Sigmoid colon (tissue), 7 donors: Measurements from ENCODE around the gene ZBTB39. TPM values are rescaled to one million over a fixed set of nuclear protein-coding genes. Genes with fewer than 3 reads are reported as not detected.

Experiments
- DNase-seq: peaks from one replicate; pipeline ENCODE4 v3.0.0-alpha.2; 2019
- H3K27ac ChIP-seq, 4 donors: fragments of 200-600 bp; sonication (generic); one replicate each; pipeline ENCODE4 v1.5.1; 2016 to 2019; ENCODE audit warnings: mild to moderate bottlenecking in 1 of 4
- H3K27me3 ChIP-seq, 3 donors: fragments of 200-600 bp; sonication (generic); one replicate each; pipeline ENCODE4 v1.5.1; 2019; ENCODE audit warnings: mild to moderate bottlenecking in 1 of 3
- H3K36me3 ChIP-seq, 4 donors: fragments of 200-600 bp; sonication (generic); one replicate each; pipeline ENCODE4 v1.5.1; 2016 to 2019
- H3K4me1 ChIP-seq, 4 donors: fragments of 200-600 bp; sonication (generic); one replicate each; pipeline ENCODE4 v1.5.1; 2017 to 2019
- H3K4me3 ChIP-seq, 4 donors: fragments of 200-600 bp; sonication (generic); one replicate each; pipeline ENCODE4 v1.5.1; 2017 to 2019; ENCODE audit warnings: mild to moderate bottlenecking in 2 of 4, moderate library complexity in 1 of 4
- H3K9me3 ChIP-seq, 4 donors: fragments of 200-600 bp in 3 of 4; sonication (generic) in 3 of 4; one replicate each; pipeline versions ENCODE4 v1.5.1 to v1.6.1; 2013 to 2019
- EP300 ChIP-seq, 4 donors: sonication (generic); formaldehyde crosslinking; IDR thresholded peaks; one replicate each; pipeline ENCODE4 v1.6.1; 2017; ENCODE audit warnings: antibody characterized with exemption in 4 of 4
- POLR2A ChIP-seq, 2 donors: fragments of 450-650 bp; IDR thresholded peaks; one replicate each; pipeline ENCODE4 v1.6.1; 2016; ENCODE audit warnings: antibody characterized with exemption in 2 of 2, mild to moderate bottlenecking in 2 of 2, moderate library complexity in 2 of 2
- POLR2AphosphoS5 ChIP-seq, 4 donors: sonication (generic); formaldehyde crosslinking; IDR thresholded peaks; one replicate each; pipeline ENCODE4 v1.6.1; 2017; ENCODE audit warnings: antibody characterized with exemption in 4 of 4
- WGBS, 2 donors: extraction: QIAGEN DNeasy Blood & Tissue Kit; methylation state at CpG; one replicate each; pipeline ENCODE4 v1.1.7; 2013; 5-methylcytosine and 5-hydroxymethylcytosine counted together
- intact Hi-C: fragments of 100-400 bp; cut with DNase I; formaldehyde crosslinking; loops from one replicate; pipeline ENCODE4 v1.15.1; 2023
- polyA plus RNA-seq, 3 donors: library from polyadenylated mRNA; stranded (reverse); fragments of 200-250 nt; gene quantifications; one replicate each; pipeline ENCODE4 v1.2.3, GENCODE V29; 2013
- total RNA-seq, 4 donors: library from RNA; depleted of rRNA; stranded (reverse); fragments of >200 nt; gene quantifications; one replicate each; pipeline ENCODE4 v1.1.0, GENCODE V29; 2016
- TF ChIP-seq, protein P1 (sequence below), 4 experiments: fragments of 450-650 bp in 3 of 4; fragments of 200-600 bp in 1 of 4; IDR thresholded peaks; one replicate each; pipeline ENCODE4 v1.5.1; 2016 to 2019; ENCODE audit warnings: antibody characterized with exemption in 4 of 4, mild to moderate bottlenecking in 3 of 4, moderate library complexity in 2 of 4
- donor health status: healthy with polysubstance abuse.
- donor health status: Bipolar disorder and iron deficiency.
- donor health status: healthy.

Gene ZBTB39
- total and polyA plus RNA-seq, 7 donors: 0.69 to 6.4 (median 5.0) TPM

DNA sequence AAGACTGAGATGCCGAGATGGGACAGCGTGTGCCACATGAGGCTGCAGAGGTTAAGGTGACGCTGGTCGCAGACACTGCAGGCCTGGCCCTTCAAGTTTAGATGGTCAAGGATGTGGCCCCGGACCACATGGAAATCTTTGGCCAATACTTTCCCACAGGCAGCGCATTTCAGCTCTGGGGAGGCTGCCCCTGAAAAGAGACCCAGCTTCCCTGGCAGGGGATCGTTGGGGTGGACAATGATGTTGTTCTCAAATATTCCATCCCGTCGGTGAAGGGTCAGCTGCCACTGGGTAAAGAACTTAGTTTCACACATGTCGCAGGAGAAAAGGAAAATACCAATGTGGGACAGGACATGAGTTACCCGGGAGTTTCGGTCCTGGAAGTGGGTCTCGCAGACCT, 3.0 kb downstream of the ZBTB39 start:
- H3K36me3 ChIP-seq: peaks cover 20 to 63% (median 26%) of the 10 kb centered on the region in 4 donors

DNA sequence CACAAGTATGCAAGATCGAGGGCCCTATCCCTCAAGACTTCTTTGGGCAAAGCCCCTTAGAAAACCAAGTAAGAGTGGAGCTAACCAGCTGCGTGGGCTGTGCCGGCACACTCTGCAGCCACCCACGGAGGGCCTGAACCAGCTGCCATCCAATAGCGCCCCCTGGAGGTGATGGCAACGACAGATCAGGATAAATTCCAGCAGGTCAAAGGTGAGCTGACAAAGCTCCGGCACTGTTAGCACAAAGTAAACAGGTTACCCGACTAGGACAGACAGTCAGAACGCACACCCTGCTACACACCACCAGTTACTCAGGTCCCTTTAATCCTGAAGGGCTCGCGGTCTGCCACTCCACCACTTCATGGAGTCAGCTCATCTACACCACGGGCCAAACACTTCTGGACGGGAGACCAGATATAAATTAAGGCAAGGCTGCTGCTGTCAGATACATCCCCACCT, 4.9 kb downstream of the ZBTB39 start:
- no peak overlapping the region for H3K4me3 ChIP-seq
- no peak overlapping the region for H3K27ac ChIP-seq
- peaks cover 20 to 64% (median 26%) of the 10 kb centered on the region in 4 donors for H3K36me3 ChIP-seq
- DNase-seq: peak; percentile 77
- 16 to 40% methylated on average over 13 of the region's 13 CpGs for WGBS, 2 donors
- no peaks in the 10 kb centered on the region for H3K9me3 ChIP-seq
- intact Hi-C loops: loop anchor here (10.0 kb wide), 1 partner anchor 357 kb away; the partner anchor contains the start of gene ATP5F1B
- H3K27me3 ChIP-seq: no peaks in the 10 kb centered on the region
- TF ChIP-seq EP300 (IDR thresholded peaks at IDR 0.05): no peak
- TF ChIP-seq, protein P1, sequence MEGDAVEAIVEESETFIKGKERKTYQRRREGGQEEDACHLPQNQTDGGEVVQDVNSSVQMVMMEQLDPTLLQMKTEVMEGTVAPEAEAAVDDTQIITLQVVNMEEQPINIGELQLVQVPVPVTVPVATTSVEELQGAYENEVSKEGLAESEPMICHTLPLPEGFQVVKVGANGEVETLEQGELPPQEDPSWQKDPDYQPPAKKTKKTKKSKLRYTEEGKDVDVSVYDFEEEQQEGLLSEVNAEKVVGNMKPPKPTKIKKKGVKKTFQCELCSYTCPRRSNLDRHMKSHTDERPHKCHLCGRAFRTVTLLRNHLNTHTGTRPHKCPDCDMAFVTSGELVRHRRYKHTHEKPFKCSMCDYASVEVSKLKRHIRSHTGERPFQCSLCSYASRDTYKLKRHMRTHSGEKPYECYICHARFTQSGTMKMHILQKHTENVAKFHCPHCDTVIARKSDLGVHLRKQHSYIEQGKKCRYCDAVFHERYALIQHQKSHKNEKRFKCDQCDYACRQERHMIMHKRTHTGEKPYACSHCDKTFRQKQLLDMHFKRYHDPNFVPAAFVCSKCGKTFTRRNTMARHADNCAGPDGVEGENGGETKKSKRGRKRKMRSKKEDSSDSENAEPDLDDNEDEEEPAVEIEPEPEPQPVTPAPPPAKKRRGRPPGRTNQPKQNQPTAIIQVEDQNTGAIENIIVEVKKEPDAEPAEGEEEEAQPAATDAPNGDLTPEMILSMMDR (IDR thresholded peaks at IDR 0.05): peak; percentile 17 to 57 (median 53)
- peaks cover 0 to 33% (median 21%) of the 10 kb centered on the region in 4 donors for H3K4me1 ChIP-seq

More for the DNA sequence above, 3.0 kb downstream of the ZBTB39 start:
- H3K4me1 ChIP-seq: peaks cover 0 to 46% (median 33%) of the 10 kb centered on the region in 4 donors
- peak; percentile 51 for DNase-seq
- no peaks in the 10 kb centered on the region for H3K27me3 ChIP-seq
- intact Hi-C loops: loop anchor here (10.0 kb wide), 1 partner anchor 359 kb away; the partner anchor contains the start of gene ATP5F1B
- H3K9me3 ChIP-seq: no peaks in the 10 kb centered on the region
- WGBS, 2 donors: 94 to 95% methylated on average over 13 of the region's 13 CpGs
- no peak overlapping the region for H3K27ac ChIP-seq
- no peak overlapping the region for H3K4me3 ChIP-seq
- TF ChIP-seq, protein P1 (IDR thresholded peaks at IDR 0.05): no peak
- TF ChIP-seq EP300 (IDR thresholded peaks at IDR 0.05): no peak

DNA sequence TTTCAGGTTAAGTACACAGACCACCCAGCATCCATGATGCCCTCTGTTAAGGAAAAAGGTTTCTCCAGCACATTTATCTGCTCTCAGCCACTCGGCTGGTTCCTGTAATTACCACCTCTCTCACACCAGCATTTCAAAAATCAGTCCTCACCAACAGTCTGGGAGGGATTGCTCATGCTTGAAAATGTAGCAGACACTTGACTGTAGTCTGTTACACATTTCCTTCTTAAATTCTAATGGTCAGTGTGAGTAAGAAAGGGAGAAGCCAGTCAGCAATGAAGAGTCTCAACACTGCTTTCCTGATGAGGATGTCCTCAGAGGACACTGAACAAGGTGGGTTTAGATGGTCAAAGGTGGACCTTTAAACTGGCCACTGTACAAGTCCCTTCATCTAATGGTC, 6.0 kb downstream of the ZBTB39 start:
- peak; percentile 9 for DNase-seq
- WGBS, 2 donors: 78 to 79% methylated on average over 1 of the region's 1 CpG
- Histone ChIP-seq H3K36me3 (peaks cover 21 to 69% (median 26%) of the 10 kb centered on the region in 4 donors), H3K4me3 (no peak overlapping the region), H3K27me3 (no peaks in the 10 kb centered on the region), H3K4me1 (peaks cover 0 to 30% (median 17%) of the 10 kb centered on the region in 4 donors), H3K27ac (no peak overlapping the region), H3K9me3 (no peaks in the 10 kb centered on the region)
- TF ChIP-seq POLR2AphosphoS5 (IDR thresholded peaks at IDR 0.05): no peak
- no peak for TF ChIP-seq POLR2A (IDR thresholded peaks at IDR 0.05)
- no peak for TF ChIP-seq EP300 (IDR thresholded peaks at IDR 0.05)
- intact Hi-C loops: loop anchor here (10.0 kb wide), 1 partner anchor 356 kb away; the partner anchor contains the start of gene ATP5F1B

DNA sequence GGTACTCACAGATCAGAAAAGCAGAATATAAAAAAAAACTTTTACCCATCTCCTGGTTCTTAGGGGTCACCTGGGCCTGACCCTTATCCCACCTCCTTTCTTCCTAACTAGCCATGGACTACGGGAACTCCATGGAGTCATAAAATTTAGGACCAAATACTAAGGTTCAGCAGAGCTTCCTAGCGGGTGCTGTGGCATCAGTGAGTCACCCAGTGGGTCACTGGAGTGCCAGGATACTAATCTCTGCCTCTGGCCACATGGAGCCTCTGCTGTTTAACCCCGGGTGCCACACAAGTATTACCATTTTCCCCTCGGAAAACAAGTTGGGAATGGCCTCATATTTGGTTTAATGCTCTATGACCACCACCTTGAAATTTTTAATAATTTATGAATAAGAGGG, 6.9 kb downstream of the ZBTB39 start:
- intact Hi-C loops: no loop called here
- no peaks in the 10 kb centered on the region for H3K9me3 ChIP-seq
- no peak overlapping the region for H3K27ac ChIP-seq
- DNase-seq: no peak
- no peak overlapping the region for H3K4me3 ChIP-seq
- peaks cover 23 to 71% (median 25%) of the 10 kb centered on the region in 4 donors for H3K36me3 ChIP-seq
- 86 to 91% methylated on average over 4 of the region's 4 CpGs for WGBS, 2 donors
- no peaks in the 10 kb centered on the region for H3K27me3 ChIP-seq
- TF ChIP-seq, protein P1 (IDR thresholded peaks at IDR 0.05): no peak
- TF ChIP-seq POLR2AphosphoS5 (IDR thresholded peaks at IDR 0.05) (no peak), EP300 (IDR thresholded peaks at IDR 0.05) (no peak), POLR2A (IDR thresholded peaks at IDR 0.05) (no peak)
- peaks cover 0 to 21% (median 9%) of the 10 kb centered on the region in 4 donors for H3K4me1 ChIP-seq

DNA sequence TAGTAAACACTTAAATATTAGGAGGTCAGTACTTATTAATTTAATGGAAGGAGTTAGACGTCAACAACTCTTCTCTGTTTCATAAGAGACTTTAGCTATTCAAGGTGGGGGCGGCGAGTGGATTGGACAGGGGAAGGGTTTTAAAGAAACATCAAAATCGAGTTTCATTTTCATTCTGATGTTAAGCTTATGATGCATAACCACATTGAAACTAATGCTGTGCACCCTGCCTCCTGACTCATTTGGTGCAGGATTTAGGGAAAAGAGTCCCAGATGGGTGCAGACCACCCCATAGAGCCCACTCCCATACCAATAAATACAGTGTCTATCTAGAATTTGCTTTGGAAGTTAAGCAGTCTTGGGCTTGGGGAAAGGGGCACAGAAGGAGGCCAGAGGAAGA, 7.4 kb downstream of the ZBTB39 start:
- WGBS, 2 donors: 66 to 73% methylated on average over 4 of the region's 4 CpGs
- Histone ChIP-seq H3K9me3 (no peaks in the 10 kb centered on the region), H3K4me1 (peaks cover 0 to 21% (median 9%) of the 10 kb centered on the region in 4 donors), H3K27me3 (no peaks in the 10 kb centered on the region), H3K4me3 (no peak overlapping the region), H3K36me3 (peaks cover 19 to 66% (median 22%) of the 10 kb centered on the region in 4 donors), H3K27ac (no peak overlapping the region)
- DNase-seq: no peak
- intact Hi-C loops: no loop called here
- TF ChIP-seq POLR2A (IDR thresholded peaks at IDR 0.05) (no peak), POLR2AphosphoS5 (IDR thresholded peaks at IDR 0.05) (no peak)

DNA sequence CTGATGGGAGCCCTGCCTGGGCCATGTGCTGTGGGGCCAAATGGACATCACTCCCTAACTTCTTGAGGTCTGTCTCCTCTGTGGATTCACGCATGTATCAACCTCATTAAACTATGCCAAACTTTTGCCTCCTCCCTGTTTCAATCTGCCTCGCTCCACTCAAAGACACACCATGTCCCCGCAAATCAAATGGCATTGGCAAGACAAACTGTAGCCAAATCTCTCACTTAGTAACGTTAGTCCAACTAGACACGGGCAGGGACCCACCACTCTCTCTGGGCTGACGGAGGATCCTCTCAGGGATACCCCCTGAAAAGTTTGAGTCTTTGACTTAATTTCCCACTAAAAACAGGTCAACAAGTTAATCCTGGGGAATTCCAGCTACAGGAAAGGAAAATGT, 8.0 kb downstream of the ZBTB39 start:
- peaks cover 12 to 60% (median 15%) of the 10 kb centered on the region in 4 donors for H3K36me3 ChIP-seq
- 93 to 95% methylated on average over 6 of the region's 6 CpGs for WGBS, 2 donors
- TF ChIP-seq EP300 (IDR thresholded peaks at IDR 0.05): no peak
- TF ChIP-seq POLR2A (IDR thresholded peaks at IDR 0.05): no peak
- TF ChIP-seq, protein P1 (IDR thresholded peaks at IDR 0.05): no peak
- TF ChIP-seq POLR2AphosphoS5 (IDR thresholded peaks at IDR 0.05): no peak
- H3K27ac ChIP-seq: no peak overlapping the region
- H3K4me1 ChIP-seq: peaks cover 0 to 21% (median 9%) of the 10 kb centered on the region in 4 donors
- H3K27me3 ChIP-seq: no peaks in the 10 kb centered on the region
- no peak for DNase-seq
- no peaks in the 10 kb centered on the region for H3K9me3 ChIP-seq
- H3K4me3 ChIP-seq: no peak overlapping the region
- intact Hi-C loops: no loop called here
